Activated effector memory CD4-positive, alpha-beta T cell treated with Interleukin-2 at 50 U/mL for 16 hours (primary cell): ENCODE data around the gene ME1.
"Not testable (repeated sequence)": the region's sequence is repeated elsewhere in the genome, so short reads cannot be mapped to it uniquely, and the experiment has no call there.

Experiments used
- DNase-seq: peaks from one replicate; pipeline ENCODE4 v3.0.0-alpha.2; 2020

The ME1 gene

DNA sequence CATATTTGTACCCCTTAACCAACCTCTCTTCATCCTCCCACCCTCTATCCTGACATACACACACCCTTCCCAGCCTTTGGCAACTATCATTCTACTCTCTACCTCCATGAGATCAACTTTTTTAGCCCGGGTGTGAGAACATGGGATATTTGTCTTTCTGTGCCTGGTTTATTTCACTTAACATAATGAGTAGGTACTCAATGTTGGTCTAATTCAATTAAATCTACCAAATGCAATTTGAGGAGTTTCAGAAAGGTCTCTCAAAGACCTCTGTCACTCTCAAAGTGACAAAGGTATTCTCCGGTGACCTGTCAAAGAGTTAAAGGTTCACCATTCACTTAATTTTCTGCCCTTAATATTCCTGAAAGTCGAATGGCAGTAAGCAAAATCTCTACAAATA, 87.7 kb downstream of the ME1 start:
- DNase-seq: no peak

DNA sequence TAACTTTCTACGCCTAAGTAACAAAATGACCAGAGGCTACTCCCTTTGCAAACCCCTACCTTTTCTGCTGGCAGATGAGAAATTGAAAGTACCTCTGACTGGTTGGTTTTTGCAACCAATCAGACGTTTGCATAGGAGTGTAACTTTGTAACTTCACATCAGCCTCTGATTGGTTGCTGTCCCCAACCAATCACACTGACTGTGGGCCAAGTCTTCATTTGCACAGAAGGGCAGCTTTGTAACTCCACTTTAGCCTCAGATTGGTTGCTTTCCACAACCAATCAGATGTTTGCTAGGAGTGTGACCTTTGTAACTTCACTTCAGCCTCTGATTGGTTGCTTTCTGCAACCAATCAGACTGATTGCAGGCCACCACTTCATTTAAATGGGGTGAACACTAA, 89.1 kb downstream of the ME1 start:
- no peak for DNase-seq

DNA sequence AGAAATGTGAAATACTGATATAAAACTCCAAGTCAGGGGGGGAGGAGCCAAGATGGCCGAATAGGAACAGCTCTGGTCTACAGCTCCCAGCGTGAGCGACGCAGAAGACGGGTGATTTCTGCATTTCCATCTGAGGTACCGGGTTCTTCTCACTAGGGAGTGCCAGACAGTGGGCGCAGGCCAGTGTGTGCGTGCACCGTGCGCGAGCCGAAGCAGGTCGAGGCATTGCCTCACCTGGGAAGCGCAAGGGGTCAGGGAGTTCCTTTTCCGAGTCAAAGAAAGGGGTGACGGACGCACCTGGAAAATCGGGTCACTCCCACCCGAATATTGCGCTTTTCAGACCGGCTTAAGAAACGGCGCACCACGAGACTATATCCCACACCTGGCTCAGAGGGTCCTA, 96.9 kb downstream of the ME1 start:
- DNase-seq: not testable (repeated sequence)

GRCh38 chr6:83333500-83333899, 97.4 kb downstream of the ME1 start:
- DNase-seq: no peak

- no peak for DNase-seq
These were observed 116.2 kb downstream of the ME1 start for GRCh38 chr6:83314693-83315092.

DNA sequence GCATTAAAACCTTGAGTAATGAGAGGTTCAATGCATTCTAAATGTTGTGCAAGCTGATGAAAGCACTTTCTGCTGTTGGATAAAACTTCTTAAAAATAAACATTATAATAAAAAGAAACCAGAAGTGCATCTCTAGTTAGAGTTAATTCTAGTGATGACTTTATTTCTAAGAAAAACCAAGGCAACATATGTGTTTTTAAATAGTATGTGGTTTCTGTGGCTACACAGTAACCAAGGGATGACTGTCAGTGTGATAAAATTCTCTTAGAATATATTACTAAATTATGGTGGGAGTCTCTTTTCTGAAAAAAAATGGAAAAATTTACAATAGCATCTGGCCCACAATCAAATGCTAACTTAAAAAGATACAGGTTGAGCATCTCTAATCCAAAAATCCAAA, 117.0 kb downstream of the ME1 start:
- no peak for DNase-seq

DNA sequence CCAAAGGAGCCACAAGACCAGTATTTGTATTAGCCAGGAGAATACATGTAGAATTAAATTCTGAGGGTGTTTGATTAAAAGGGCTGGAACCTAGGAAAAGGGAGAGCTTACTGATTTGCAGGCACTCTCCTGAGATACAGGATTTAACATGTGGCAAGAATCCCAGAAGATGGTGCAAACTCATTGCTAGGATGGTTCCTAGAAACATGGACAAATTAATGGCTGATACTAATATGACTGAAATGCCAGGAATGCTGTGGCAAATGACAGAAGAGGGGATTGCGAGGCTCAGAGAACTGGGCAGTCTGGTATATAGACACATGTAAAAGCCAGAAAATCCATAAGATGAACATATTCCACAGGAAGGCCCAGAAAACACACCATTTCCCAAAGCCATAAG, 119.6 kb downstream of the ME1 start:
- no peak for DNase-seq

DNA sequence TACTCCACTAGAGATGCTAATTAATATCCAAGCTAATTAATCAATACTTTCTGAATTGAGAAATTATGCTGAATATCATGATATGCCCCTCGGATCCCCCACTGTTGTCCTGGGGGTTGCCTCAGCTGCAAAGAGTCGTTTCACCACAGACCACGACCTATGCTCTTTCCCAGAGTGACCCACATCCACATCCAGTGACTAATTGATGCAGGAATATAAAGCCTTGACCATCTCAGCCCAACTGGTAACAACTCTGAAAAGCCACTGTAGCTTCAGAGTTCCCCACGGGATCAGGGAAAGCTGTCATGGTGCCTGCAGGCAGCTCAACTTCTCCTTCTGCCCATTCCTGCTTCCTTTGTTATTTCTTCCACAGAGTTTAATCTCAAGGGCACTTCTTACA, 120.8 kb downstream of the ME1 start:
- DNase-seq: no peak

GRCh38 chr6:83309344-83309743, 121.5 kb downstream of the ME1 start:
- DNase-seq: no peak

DNA sequence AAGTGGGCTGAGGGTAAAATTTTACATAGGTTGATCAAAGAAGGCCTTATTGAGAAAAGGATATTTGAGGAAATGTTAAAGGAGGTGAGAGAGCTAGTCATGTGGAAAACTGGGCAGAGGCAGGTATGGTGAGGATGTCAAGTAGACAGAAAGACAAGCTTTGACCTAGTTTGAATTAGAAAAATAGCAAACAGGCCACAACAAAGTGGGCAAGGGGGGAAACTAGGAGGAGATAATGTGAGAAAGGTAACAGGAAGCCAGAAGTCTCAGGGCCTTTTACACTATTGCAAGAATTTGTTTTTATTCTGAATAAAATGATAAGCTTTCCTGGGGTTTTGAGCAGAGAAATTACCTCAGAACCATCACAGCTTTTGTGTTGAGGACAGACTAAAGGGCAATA, 122.0 kb downstream of the ME1 start:
- no peak for DNase-seq

- DNase-seq: no peak
These were observed 123.0 kb downstream of the ME1 start for GRCh38 chr6:83307849-83308248.

DNA sequence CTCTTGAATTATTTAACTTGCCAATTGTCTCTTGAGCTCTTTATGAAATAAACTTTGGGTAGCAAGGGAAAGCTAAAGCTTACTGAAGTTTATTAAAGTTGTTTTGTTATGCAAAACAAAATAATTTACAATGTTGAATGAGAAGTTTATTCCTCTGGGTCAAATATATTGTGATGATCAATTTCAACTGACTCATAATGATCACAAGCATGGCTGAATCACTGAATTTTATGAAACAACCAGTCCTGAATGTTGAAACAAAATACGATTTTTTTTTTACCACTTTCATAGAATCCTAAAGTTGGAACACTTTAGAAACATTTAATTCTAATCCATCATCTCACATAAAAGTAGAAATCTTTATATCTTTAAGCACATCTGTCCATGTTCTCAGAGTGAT, 127.4 kb downstream of the ME1 start:
- DNase-seq: no peak

DNA sequence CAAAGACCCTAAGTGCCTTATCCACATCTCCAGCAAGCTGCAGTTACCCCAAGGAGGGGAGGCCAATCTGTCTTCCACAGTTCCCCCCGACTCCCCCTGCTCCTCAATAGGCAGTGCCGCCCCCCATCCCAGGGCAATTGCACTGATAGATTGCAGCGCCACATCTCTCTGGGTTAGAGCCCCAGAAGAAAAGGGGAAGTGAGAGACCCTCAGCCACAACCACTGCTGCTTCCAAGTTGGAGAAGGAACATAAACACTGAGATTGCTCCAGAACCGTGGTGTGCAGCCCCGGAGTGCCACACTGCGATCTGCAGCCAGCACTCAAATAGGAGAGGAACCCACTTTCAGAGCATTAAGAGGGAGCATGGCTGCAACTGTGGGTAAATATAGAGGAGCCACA, 136.2 kb downstream of the ME1 start:
- DNase-seq: no peak

GRCh38 chr6:83292900-83293843, 137.7 kb downstream of the ME1 start:
- DNase-seq: no peak

- not testable (repeated sequence) for DNase-seq
These were observed 143.6 kb downstream of the ME1 start for GRCh38 chr6:83287298-83287697.

GRCh38 chr6:83285917-83286316, 144.9 kb downstream of the ME1 start:
- no peak for DNase-seq

DNA sequence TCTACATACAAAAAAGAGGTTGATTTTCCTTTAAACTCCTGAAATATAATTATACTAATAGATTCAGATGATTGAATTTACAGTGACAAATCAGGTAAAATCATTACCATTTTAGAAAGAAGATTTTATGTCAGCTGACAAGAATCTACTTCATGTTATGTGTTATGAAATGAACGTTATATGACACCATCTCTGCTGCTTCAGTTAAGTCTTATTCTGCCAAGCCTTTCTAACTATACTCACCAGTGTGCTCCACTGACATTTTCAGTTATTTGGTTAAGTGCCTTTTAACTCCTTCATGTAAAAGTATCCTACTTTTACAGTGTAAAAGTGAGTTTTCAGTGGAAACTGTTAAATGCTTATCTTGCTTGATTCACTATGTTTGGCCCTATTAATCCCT, 157.3 kb downstream of the ME1 start:
- no peak for DNase-seq

GRCh38 chr6:83270971-83271719, 159.7 kb downstream of the ME1 start:
- no peak for DNase-seq

GRCh38 chr6:83265384-83265783, 165.5 kb downstream of the ME1 start:
- no peak for DNase-seq

- no peak for DNase-seq
These were observed 170.3 kb downstream of the ME1 start for GRCh38 chr6:83260577-83260976.

- no peak for DNase-seq
These were observed 172.3 kb downstream of the ME1 start for GRCh38 chr6:83258517-83258916.

DNA sequence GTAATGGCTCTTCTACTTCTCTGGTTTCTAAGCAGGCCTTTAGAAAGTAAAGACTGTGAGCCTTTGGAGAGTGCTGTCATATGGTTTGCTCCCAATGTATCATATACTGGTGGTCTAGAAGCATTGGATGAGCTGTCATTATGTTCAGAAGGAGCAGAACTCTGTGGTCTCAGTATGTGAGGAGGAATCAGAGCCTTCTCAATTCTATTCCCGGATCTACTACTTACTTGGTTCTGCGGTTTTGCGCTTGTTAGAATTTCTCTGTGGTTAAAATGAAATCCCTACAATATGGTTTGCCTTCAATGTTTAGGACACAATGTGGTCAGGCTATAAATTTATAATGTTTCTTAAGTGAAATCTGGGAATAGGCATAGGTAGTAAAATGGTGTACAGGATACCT, 173.1 kb downstream of the ME1 start:
- no peak for DNase-seq

GRCh38 chr6:83256719-83257118, 174.1 kb downstream of the ME1 start:
- DNase-seq: not testable (repeated sequence)

- no peak for DNase-seq
These were observed 178.1 kb downstream of the ME1 start for GRCh38 chr6:83252719-83253118.
